Karpas-422 (cell line): Measurements from ENCODE around the gene UBA6. TPM values are rescaled to one million over a fixed set of nuclear protein-coding genes. Genes with fewer than 3 reads are reported as not detected.

Source experiments
- DNase-seq: peaks from one replicate; pipeline ENCODE4 v3.0.0-alpha.2; 2015
- H2AFZ ChIP-seq: fragments of 200-600 bp; sonication (generic); 2 replicates; pipeline ENCODE4 v1.6.1; 2014; ENCODE audit warnings: antibody characterized with exemption, low read length, mixed read lengths
- H3K27ac ChIP-seq: fragments of 200-600 bp; sonication (generic); 2 replicates; pipeline ENCODE4 v1.5.1; 2014; ENCODE audit warnings: mild to moderate bottlenecking, low read length, moderate library complexity
- H3K27me3 ChIP-seq: fragments of 200-600 bp; sonication (generic); 2 replicates; pipeline ENCODE4 v1.6.1; 2014; ENCODE audit warnings: low read length, mixed read lengths
- H3K36me3 ChIP-seq: fragments of 200-600 bp; sonication (generic); 2 replicates; pipeline ENCODE4 v1.6.1; 2014; ENCODE audit warnings: low read length, mixed read lengths; ENCODE audit not compliant: insufficient read depth
- H3K4me1 ChIP-seq: fragments of 200-600 bp; sonication (generic); 2 replicates; pipeline ENCODE4 v1.6.1; 2014; ENCODE audit warnings: mild to moderate bottlenecking, low read length, mixed read lengths
- H3K4me2 ChIP-seq: fragments of 200-600 bp; sonication (generic); 2 replicates; pipeline ENCODE4 v1.6.1; 2014; ENCODE audit warnings: low read length, low read depth, mild to moderate bottlenecking; ENCODE audit not compliant: poor library complexity, severe bottlenecking
- H3K4me3 ChIP-seq: fragments of 200-600 bp; sonication (generic); 2 replicates; pipeline ENCODE4 v1.5.1; 2014; ENCODE audit warnings: mild to moderate bottlenecking, antibody characterized with exemption, low read length, mixed read lengths
- H3K79me2 ChIP-seq: fragments of 200-600 bp; sonication (generic); 2 replicates; pipeline ENCODE4 v1.6.1; 2014; ENCODE audit warnings: mild to moderate bottlenecking, low read length, mixed read lengths
- H3K9ac ChIP-seq: fragments of 200-600 bp; sonication (generic); 2 replicates; pipeline ENCODE4 v1.6.0; 2014; ENCODE audit warnings: low read length
- H3K9me2 ChIP-seq: fragments of 200-600 bp; sonication (generic), shearing (Covaris generic); replicated peaks from 2 replicates; pipeline ENCODE4 v1.6.0; 2014; ENCODE audit warnings: mild to moderate bottlenecking, low read length, moderate library complexity; ENCODE audit not compliant: insufficient read depth
- H3K9me3 ChIP-seq: fragments of 300-700, 200-600 bp; sonication (generic); 2 replicates; pipeline ENCODE4 v1.6.1; 2014; ENCODE audit warnings: low read length, mixed read lengths
- H4K20me1 ChIP-seq: fragments of 200-600 bp; sonication (generic); 2 replicates; pipeline ENCODE4 v1.6.1; 2014; ENCODE audit warnings: mild to moderate bottlenecking, antibody characterized with exemption, low read length, low read depth; ENCODE audit not compliant: insufficient read depth
- total RNA-seq: library from RNA; depleted of rRNA; stranded (reverse); fragments of >200 nt; shearing (Covaris generic); gene quantifications from 2 replicates; pipeline ENCODE4 v1.2.3, GENCODE V29; 2014; ENCODE audit warnings: low replicate concordance; rRNA removed

UBA6 gene
- total RNA-seq = 56.7 and 77.9 TPM in 2 replicates

DNA sequence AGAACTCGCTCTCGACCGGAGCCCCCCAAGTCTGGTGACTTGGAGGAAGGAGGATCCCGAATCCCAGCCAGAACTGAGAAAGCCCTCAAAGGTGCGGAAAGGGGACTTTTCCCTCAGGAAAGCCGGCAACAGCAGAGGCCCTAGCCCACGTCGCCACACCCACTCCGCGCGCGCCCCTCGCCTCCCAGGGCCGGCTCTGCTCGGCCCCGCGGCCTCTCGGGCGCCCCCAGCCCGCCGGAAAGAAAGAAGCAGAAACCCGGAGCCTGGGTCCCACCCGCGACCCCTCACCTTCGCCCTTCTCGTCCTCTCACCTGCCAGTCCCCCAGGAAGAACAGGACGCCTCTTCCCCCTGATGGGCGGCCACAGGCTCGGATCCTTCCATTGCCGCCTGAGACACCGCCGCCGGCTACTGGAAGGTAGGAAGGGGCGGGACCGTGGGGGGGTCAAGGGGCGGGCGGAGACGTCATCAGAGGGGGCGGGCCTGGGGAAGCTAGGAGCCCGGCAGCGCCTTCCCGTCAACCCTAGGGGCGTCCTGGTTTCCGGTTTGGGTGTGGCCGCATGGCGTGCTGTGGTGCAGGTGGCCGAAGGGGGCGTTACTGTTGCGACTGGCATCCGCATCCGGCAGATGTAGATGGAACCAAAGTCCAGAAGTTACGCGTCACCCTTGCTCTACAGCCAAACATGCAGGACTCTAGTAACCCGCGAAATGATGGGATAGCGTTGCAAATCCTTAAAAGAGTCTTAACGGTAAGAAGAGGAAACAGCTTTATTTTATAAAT is at the start of gene UBA6:
UBA6 (minus strand) TSS at position 418 of the 779 bp plus-strand sequence; CDS start at position 382, 36 bp downstream.
- DNase-seq = peak; percentile 99
- H2AFZ ChIP-seq = 0 out of 2 replicates have a peak within 1 kb of the TSS, but pooled peaks have one; percentile 37
- 0 out of 2 replicates have a peak, but pooled peaks cover 3% of the 10 kb centered on the region for H3K9me3 ChIP-seq
- H3K79me2 ChIP-seq = peaks cover 97% of the 10 kb centered on the region
- H3K27ac ChIP-seq = peak within 1 kb of the TSS; percentile 67
- peak within 1 kb of the TSS; percentile 98 for H3K4me3 ChIP-seq
- peak within 1 kb of the TSS; percentile 97 for H3K9ac ChIP-seq
- H3K9me2 ChIP-seq = no peaks in the 10 kb centered on the region
- peaks cover 43% of the 10 kb centered on the region for H3K4me1 ChIP-seq
- H3K27me3 ChIP-seq = no peaks in the 10 kb centered on the region
- H4K20me1 ChIP-seq = no peaks in the 10 kb centered on the region
- peaks cover 42% of the 10 kb centered on the region for H3K36me3 ChIP-seq
- H3K4me2 ChIP-seq = peak within 1 kb of the TSS; percentile 90

DNA sequence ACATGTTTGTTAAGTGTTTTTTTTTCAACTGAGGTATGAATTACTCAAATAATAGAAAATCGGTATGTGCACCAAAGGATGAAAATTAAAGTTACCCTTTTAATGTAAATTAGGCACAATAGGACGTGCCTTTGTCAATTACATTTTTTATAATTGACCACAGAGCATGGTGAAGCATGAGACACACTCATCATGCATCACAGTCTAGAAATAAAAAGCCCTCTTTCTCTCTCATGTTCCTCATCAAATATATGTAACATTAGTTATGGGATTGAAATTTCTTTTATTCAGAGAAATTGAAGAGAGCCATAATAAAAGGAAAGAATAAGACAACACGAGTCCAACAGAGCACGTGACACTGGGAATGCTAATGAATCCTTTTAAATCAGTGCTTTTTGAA is 49.7 kb upstream of the UBA6 start:
- Histone ChIP-seq H2AFZ (no peak overlapping the region), H3K9me2 (no peaks in the 10 kb centered on the region)
- DNase-seq = no peak

DNA sequence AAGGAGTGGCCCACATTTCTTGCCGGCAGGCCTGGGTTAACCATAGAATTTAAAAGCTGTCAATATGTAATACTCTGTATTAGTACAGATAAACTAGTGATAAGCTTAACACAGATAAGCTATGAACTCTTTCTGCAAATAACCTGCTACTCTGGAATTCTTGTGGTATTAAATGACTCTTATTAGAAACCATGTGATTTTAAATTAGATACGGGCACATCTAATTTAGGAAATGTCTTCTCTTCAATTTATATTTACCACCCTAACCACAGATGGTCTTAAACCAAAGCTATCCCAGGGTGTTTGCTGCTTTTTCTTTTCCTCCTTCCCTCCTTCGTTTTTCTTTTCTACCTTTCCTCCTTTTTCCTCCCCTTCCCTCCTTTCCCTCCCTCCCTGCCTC is 48.3 kb upstream of the UBA6 start:
- no peak overlapping the region for H3K27ac ChIP-seq
- no peak for DNase-seq
- no peak overlapping the region for H3K4me3 ChIP-seq
- no peak overlapping the region for H3K4me2 ChIP-seq
- H3K9ac ChIP-seq = no peak overlapping the region
- H3K9me3 ChIP-seq = no peaks in the 10 kb centered on the region
- H3K36me3 ChIP-seq = no peaks in the 10 kb centered on the region
- H2AFZ ChIP-seq = no peak overlapping the region
- H3K4me1 ChIP-seq = peaks cover 2% of the 10 kb centered on the region; the same call in 1 of the 2 replicates
- no peaks in the 10 kb centered on the region for H3K27me3 ChIP-seq
- no peaks in the 10 kb centered on the region for H4K20me1 ChIP-seq
- no peaks in the 10 kb centered on the region for H3K79me2 ChIP-seq
- H3K9me2 ChIP-seq = no peaks in the 10 kb centered on the region

More for the DNA sequence above, 49.7 kb upstream of the UBA6 start:
- H3K4me1 ChIP-seq = peaks cover 2% of the 10 kb centered on the region; the same call in 1 of the 2 replicates
- no peaks in the 10 kb centered on the region for H3K36me3 ChIP-seq
- H3K9ac ChIP-seq = no peak overlapping the region
- no peaks in the 10 kb centered on the region for H3K79me2 ChIP-seq
- H4K20me1 ChIP-seq = no peaks in the 10 kb centered on the region
- no peak overlapping the region for H3K4me3 ChIP-seq
- no peaks in the 10 kb centered on the region for H3K27me3 ChIP-seq
- no peak overlapping the region for H3K4me2 ChIP-seq
- H3K9me3 ChIP-seq = no peaks in the 10 kb centered on the region
- no peak overlapping the region for H3K27ac ChIP-seq

DNA sequence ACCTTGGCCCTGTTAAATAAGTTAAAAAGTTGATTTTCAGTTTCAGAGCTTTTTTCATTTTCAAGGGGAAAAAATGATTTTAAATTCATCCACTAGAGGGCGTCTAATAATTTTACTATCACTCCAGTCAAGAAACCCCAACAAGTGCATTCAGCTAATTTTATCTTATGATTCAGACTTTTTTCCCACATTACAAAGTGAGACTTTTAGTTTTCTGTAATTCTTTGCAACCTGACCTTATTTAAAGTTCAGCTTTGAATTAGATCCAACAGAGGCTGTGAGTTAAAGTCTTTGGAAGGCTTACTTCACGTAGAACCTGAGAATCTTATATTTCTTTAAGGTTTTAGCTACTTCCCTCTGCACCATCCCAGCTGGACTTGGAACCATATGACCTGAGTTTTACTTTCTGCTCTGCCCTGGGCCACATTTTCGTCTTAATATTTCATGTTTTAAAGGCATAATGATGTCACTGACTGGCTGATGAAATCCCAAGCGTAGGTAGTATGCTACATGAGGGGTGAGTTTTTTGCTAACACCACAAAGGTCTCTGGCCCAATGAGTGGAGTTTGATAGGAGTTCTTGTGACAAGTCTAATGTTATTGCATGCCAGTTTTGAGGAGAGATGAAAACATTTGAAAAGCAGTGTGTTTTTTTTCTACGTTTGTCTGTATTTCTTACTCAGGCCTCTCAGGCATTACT is 46.0 kb upstream of the UBA6 start:
- H3K36me3 ChIP-seq = no peaks in the 10 kb centered on the region
- 0 out of 2 replicates have a peak overlapping the region, but pooled peaks have one; percentile 16 for H2AFZ ChIP-seq
- H3K4me3 ChIP-seq = no peak overlapping the region
- no peak overlapping the region for H3K9ac ChIP-seq
- H3K79me2 ChIP-seq = no peaks in the 10 kb centered on the region
- no peaks in the 10 kb centered on the region for H3K27me3 ChIP-seq
- H3K9me3 ChIP-seq = no peaks in the 10 kb centered on the region
- peaks cover 2% of the 10 kb centered on the region; the same call in 1 of the 2 replicates for H3K4me1 ChIP-seq
- H3K27ac ChIP-seq = no peak overlapping the region
- H3K9me2 ChIP-seq = no peaks in the 10 kb centered on the region
- no peaks in the 10 kb centered on the region for H4K20me1 ChIP-seq
- peak; percentile 81 for DNase-seq
- no peak overlapping the region for H3K4me2 ChIP-seq

DNA sequence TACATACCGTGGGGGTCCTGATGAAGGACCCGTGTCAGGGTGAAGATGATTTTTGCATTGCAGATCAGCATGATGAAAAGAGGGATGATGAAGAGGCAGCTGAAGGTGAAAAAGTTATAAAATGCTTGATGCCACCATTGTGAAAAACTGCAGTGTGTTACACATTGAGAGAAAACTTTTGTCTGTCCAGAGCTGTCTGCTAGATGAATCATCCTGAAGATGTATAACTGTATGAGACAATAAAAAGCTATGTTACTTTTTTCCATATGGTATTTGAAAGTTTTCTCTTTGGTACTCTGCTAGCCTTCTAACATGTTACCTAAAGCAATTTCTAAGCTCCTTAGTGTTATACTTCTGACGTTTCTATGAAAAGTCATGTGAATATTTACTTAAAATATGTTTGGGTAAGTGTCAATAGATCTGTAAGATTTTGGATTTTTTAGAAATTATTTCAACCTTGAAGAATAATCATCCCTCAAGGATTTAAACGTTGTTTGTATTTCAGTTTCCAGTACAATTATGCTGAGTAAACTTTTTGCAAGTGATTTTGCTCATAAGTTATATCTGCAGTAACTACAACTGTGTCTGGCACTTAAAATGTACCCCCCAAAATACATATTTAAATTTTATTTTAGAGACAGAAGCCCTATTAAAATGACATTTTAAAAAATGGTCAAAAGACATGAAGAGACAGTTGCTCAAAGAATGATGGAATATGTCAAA is 43.8 kb upstream of the UBA6 start:
- H3K9me3 ChIP-seq = no peaks in the 10 kb centered on the region
- H3K9me2 ChIP-seq = no peaks in the 10 kb centered on the region
- no peaks in the 10 kb centered on the region for H3K79me2 ChIP-seq
- no peak overlapping the region for H3K4me3 ChIP-seq
- H3K27ac ChIP-seq = no peak overlapping the region
- no peak overlapping the region for H3K4me2 ChIP-seq
- H3K9ac ChIP-seq = no peak overlapping the region
- peaks cover 2% of the 10 kb centered on the region; the same call in 1 of the 2 replicates for H3K4me1 ChIP-seq
- no peak for DNase-seq
- no peaks in the 10 kb centered on the region for H4K20me1 ChIP-seq
- H3K36me3 ChIP-seq = no peaks in the 10 kb centered on the region
- H2AFZ ChIP-seq = no peak overlapping the region
- H3K27me3 ChIP-seq = no peaks in the 10 kb centered on the region

DNA sequence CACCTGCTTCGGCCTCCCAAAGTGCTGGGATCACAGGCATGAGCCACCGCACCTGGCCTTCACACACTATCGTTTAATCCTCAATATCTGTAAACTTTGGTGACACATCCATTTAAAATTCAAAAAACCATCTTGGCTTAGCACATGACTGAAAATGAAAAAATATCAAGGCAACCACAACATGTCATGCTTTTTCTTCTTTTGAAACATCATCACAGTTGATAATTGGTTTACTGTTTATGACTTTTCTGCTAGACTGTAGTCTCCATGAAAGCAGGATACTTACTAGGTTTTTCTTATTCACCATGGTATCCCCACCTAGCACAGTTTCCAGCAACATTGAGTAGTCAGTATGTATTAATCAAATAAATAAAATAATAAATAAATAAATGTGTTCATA is 42.2 kb upstream of the UBA6 start:
- no peaks in the 10 kb centered on the region for H4K20me1 ChIP-seq
- no peak for DNase-seq
- H3K4me3 ChIP-seq = no peak overlapping the region
- H3K9ac ChIP-seq = no peak overlapping the region
- no peak overlapping the region for H3K27ac ChIP-seq
- H3K4me2 ChIP-seq = no peak overlapping the region
- no peak overlapping the region for H2AFZ ChIP-seq
- peaks cover 2% of the 10 kb centered on the region; the same call in 1 of the 2 replicates for H3K4me1 ChIP-seq
- no peaks in the 10 kb centered on the region for H3K9me2 ChIP-seq
- H3K27me3 ChIP-seq = no peaks in the 10 kb centered on the region
- H3K79me2 ChIP-seq = no peaks in the 10 kb centered on the region
- no peaks in the 10 kb centered on the region for H3K36me3 ChIP-seq
- no peaks in the 10 kb centered on the region for H3K9me3 ChIP-seq

DNA sequence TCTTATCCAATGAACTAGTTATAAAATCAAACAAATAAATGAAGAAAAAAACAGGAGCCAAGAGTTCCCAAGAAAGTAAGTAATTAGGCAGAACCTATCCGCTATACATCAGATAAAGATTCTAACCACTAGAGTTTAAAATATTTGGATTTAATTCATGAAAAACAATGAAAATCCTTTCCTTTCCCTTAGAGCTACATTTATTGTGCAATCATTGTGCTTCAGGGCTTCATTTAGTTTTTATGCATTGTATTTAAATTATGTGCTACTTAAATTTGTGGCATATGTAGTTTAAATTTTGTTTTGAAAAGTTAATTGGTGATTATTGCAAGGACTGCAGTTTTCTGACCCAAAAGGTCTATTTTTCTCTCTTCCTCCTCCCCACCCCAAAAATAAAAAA is 35.3 kb upstream of the UBA6 start:
- Histone ChIP-seq H3K79me2 (no peaks in the 10 kb centered on the region), H2AFZ (no peak overlapping the region), H3K9ac (no peak overlapping the region), H4K20me1 (no peaks in the 10 kb centered on the region), H3K36me3 (no peaks in the 10 kb centered on the region), H3K27ac (no peak overlapping the region), H3K4me2 (no peak overlapping the region), H3K9me2 (no peaks in the 10 kb centered on the region), H3K4me1 (no peaks in the 10 kb centered on the region), H3K9me3 (no peaks in the 10 kb centered on the region), H3K4me3 (no peak overlapping the region), H3K27me3 (no peaks in the 10 kb centered on the region)
- no peak for DNase-seq

DNA sequence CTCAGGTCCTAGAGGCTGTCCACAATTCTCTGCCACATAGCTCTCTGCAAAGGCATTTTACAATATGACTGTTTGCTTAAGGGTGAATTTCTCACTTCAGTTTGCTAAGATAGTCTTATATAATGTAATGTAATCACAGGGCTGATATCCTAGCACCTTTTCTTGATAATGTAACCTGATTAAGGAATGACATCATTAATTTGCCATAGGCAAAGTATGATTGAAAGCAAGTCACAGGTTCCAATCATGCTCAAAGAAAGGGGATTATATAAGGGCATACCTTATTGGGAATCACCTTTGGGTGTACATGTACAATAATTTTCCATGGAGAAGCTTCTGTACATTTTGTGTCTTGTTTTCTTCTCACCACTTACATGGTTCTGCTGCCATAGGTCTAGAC is 34.4 kb upstream of the UBA6 start:
- Histone ChIP-seq H3K4me1 (no peaks in the 10 kb centered on the region), H4K20me1 (no peaks in the 10 kb centered on the region), H3K79me2 (no peaks in the 10 kb centered on the region), H3K9ac (no peak overlapping the region), H2AFZ (no peak overlapping the region), H3K27me3 (no peaks in the 10 kb centered on the region), H3K4me3 (no peak overlapping the region), H3K36me3 (no peaks in the 10 kb centered on the region), H3K9me2 (no peaks in the 10 kb centered on the region), H3K4me2 (no peak overlapping the region), H3K9me3 (no peaks in the 10 kb centered on the region), H3K27ac (no peak overlapping the region)
- DNase-seq = no peak
